Measurements from ENCODE around the gene NLK. TPM values are rescaled to one million over a fixed set of nuclear protein-coding genes. Genes with fewer than 3 reads are reported as not detected.

Gene NLK
- total and polyA plus RNA-seq, 2 of the 13 experiments (the other 11 are each of a cell fraction or from before 2014, with no cell fraction given), result 13.4 to 14.6 TPM

DNA sequence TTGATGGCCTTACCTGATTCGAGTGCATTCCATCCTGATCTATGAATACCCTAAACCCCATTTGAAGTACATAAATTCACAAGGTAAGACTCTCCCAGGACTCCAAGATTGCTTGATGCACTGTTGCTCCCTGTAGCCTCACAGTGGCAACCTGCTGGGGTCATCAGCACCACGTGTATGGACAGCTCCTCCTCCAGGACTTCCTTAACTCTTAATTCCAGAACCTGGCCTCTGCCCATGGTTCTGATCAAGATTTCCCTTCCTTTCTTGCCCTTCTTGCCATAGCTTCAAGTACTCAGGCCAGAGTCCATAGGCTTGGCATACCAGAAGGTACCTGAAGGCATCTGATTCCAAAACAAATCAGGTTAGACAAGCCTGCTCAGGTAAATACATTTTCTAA is 34.0 kb upstream of the NLK start (continued):
- TF ChIP-seq, protein P1, sequence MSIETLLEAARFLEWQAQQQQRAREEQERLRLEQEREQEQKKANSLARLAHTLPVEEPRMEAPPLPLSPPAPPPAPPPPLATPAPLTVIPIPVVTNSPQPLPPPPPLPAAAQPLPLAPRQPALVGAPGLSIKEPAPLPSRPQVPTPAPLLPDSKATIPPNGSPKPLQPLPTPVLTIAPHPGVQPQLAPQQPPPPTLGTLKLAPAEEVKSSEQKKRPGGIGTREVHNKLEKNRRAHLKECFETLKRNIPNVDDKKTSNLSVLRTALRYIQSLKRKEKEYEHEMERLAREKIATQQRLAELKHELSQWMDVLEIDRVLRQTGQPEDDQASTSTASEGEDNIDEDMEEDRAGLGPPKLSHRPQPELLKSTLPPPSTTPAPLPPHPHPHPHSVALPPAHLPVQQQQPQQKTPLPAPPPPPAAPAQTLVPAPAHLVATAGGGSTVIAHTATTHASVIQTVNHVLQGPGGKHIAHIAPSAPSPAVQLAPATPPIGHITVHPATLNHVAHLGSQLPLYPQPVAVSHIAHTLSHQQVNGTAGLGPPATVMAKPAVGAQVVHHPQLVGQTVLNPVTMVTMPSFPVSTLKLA (IDR thresholded peaks at IDR 0.05), result no peak
- TF ChIP-seq KAT8 (CRISPR knock-in tag; IDR thresholded peaks at IDR 0.05), result peak; percentile 28; the same call in 1 of the 2 replicates
- TF ChIP-seq, protein P2, sequence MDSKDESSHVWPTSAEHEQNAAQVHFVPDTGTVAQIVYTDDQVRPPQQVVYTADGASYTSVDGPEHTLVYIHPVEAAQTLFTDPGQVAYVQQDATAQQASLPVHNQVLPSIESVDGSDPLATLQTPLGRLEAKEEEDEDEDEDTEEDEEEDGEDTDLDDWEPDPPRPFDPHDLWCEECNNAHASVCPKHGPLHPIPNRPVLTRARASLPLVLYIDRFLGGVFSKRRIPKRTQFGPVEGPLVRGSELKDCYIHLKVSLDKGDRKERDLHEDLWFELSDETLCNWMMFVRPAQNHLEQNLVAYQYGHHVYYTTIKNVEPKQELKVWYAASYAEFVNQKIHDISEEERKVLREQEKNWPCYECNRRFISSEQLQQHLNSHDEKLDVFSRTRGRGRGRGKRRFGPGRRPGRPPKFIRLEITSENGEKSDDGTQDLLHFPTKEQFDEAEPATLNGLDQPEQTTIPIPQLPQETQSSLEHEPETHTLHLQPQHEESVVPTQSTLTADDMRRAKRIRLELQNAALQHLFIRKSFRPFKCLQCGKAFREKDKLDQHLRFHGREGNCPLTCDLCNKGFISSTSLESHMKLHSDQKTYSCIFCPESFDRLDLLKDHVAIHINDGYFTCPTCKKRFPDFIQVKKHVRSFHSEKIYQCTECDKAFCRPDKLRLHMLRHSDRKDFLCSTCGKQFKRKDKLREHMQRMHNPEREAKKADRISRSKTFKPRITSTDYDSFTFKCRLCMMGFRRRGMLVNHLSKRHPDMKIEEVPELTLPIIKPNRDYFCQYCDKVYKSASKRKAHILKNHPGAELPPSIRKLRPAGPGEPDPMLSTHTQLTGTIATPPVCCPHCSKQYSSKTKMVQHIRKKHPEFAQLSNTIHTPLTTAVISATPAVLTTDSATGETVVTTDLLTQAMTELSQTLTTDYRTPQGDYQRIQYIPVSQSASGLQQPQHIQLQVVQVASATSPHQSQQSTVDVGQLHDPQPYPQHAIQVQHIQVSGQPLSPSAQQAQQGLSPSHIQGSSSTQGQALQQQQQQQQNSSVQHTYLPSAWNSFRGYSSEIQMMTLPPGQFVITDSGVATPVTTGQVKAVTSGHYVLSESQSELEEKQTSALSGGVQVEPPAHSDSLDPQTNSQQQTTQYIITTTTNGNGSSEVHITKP (CRISPR knock-in tag; IDR thresholded peaks at IDR 0.05; ENCODE audit: low read depth), result peak; percentile 54; the same call in 1 of the 2 replicates
- TF ChIP-seq, protein P3, sequence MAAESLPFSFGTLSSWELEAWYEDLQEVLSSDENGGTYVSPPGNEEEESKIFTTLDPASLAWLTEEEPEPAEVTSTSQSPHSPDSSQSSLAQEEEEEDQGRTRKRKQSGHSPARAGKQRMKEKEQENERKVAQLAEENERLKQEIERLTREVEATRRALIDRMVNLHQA (CRISPR knock-in tag; IDR thresholded peaks at IDR 0.05), result no peak
- TF ChIP-seq ZNF468 (CRISPR knock-in tag; IDR thresholded peaks at IDR 0.05), result no peak
- TF ChIP-seq RXRB (CRISPR knock-in tag; IDR thresholded peaks at IDR 0.05; ENCODE audit: borderline replicate concordance), result 0 out of 2 replicates have a peak, but pooled peaks have one; percentile 26
- no peak for TF ChIP-seq DPF2 (CRISPR knock-in tag; IDR thresholded peaks at IDR 0.05; ENCODE audit: borderline replicate concordance, low read depth)
- TF ChIP-seq FOXJ3 (CRISPR knock-in tag; IDR thresholded peaks at IDR 0.05; ENCODE audit: borderline replicate concordance), result no peak
- TF ChIP-seq, protein P4, sequence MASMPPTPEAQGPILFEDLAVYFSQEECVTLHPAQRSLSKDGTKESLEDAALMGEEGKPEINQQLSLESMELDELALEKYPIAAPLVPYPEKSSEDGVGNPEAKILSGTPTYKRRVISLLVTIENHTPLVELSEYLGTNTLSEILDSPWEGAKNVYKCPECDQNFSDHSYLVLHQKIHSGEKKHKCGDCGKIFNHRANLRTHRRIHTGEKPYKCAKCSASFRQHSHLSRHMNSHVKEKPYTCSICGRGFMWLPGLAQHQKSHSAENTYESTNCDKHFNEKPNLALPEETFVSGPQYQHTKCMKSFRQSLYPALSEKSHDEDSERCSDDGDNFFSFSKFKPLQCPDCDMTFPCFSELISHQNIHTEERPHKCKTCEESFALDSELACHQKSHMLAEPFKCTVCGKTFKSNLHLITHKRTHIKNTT (CRISPR knock-in tag; IDR thresholded peaks at IDR 0.05), result no peak
- TF ChIP-seq TRIM24 (CRISPR knock-in tag; IDR thresholded peaks at IDR 0.05), result no peak
- TF ChIP-seq, protein P5, sequence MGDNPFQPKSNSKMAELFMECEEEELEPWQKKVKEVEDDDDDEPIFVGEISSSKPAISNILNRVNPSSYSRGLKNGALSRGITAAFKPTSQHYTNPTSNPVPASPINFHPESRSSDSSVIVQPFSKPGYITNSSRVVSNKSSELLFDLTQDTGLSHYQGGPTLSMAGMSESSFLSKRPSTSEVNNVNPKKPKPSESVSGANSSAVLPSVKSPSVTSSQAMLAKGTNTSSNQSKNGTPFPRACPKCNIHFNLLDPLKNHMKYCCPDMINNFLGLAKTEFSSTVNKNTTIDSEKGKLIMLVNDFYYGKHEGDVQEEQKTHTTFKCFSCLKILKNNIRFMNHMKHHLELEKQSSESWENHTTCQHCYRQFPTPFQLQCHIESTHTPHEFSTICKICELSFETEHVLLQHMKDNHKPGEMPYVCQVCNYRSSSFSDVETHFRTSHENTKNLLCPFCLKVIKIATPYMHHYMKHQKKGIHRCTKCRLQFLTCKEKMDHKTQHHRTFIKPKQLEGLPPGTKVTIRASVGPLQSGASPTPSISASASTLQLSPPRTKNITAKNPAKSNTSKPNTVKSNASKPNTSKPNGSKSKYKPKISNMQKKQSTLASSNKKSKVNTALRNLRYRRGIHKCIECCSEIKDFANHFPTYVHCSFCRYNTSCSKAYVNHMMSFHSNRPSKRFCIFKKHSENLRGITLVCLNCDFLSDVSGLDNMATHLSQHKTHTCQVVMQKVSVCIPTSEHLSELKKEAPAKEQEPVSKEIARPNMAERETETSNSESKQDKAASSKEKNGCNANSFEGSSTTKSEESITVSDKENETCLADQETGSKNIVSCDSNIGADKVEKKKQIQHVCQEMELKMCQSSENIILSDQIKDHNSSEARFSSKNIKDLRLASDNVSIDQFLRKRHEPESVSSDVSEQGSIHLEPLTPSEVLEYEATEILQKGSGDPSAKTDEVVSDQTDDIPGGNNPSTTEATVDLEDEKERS (CRISPR knock-in tag; IDR thresholded peaks at IDR 0.05), result no peak
- TF ChIP-seq BORCS8-MEF2B (CRISPR knock-in tag; IDR thresholded peaks at IDR 0.05), result 0 out of 2 replicates have a peak, but pooled peaks have one; percentile 47
- no peak for TF ChIP-seq HDAC1 (CRISPR knock-in tag; IDR thresholded peaks at IDR 0.05)
- TF ChIP-seq ZNF263 (CRISPR knock-in tag; IDR thresholded peaks at IDR 0.05), result no peak
- TF ChIP-seq DMAP1 (CRISPR knock-in tag; IDR thresholded peaks at IDR 0.05), result no peak
- TF ChIP-seq, protein P6, sequence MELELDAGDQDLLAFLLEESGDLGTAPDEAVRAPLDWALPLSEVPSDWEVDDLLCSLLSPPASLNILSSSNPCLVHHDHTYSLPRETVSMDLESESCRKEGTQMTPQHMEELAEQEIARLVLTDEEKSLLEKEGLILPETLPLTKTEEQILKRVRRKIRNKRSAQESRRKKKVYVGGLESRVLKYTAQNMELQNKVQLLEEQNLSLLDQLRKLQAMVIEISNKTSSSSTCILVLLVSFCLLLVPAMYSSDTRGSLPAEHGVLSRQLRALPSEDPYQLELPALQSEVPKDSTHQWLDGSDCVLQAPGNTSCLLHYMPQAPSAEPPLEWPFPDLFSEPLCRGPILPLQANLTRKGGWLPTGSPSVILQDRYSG (CRISPR knock-in tag; IDR thresholded peaks at IDR 0.05), result no peak
- TF ChIP-seq, protein P7, sequence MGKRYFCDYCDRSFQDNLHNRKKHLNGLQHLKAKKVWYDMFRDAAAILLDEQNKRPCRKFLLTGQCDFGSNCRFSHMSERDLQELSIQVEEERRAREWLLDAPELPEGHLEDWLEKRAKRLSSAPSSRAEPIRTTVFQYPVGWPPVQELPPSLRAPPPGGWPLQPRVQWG (CRISPR knock-in tag; IDR thresholded peaks at IDR 0.05; ENCODE audit: borderline replicate concordance, low read depth), result no peak
- TF ChIP-seq ZNF354B (CRISPR knock-in tag; IDR thresholded peaks at IDR 0.05), result no peak
- TF ChIP-seq ZNF460 (CRISPR knock-in tag; IDR thresholded peaks at IDR 0.05; ENCODE audit: borderline replicate concordance), result no peak
